Right atrium auricular region (tissue), 2 donors: Measurements from ENCODE around the gene OTUD7B. TPM values are rescaled to one million over a fixed set of nuclear protein-coding genes. Genes with fewer than 3 reads are reported as not detected.

Experiments
- DNase-seq: peaks from one replicate; pipeline ENCODE4 v3.0.0-alpha.2; 2019; ENCODE audit warnings: low spot score
- H3K27ac ChIP-seq, 2 donors: fragments of 200-600 bp; sonication (generic); 1 replicate in 1 of 2; 2 replicates in 1 of 2; pipeline ENCODE4 v1.5.1; 2016 to 2019
- H3K27me3 ChIP-seq, 2 donors: fragments of 200-600 bp; sonication (generic); one replicate each; pipeline versions ENCODE4 v1.5.1 to v1.6.0; 2017 to 2019
- H3K36me3 ChIP-seq: fragments of 200-600 bp; sonication (generic); one replicate; pipeline ENCODE4 v1.5.1; 2016
- H3K4me1 ChIP-seq, 2 donors: fragments of 200-600 bp; sonication (generic); one replicate each; pipeline versions ENCODE4 v1.5.1 to v1.6.0; 2017 to 2019
- H3K4me3 ChIP-seq, 2 donors: fragments of 200-600 bp; sonication (generic); 1 replicate in 1 of 2; 2 replicates in 1 of 2; pipeline ENCODE4 v1.5.1; 2017 to 2019; ENCODE audit warnings: mild to moderate bottlenecking in 1 of 2, moderate library complexity in 1 of 2
- H3K9me3 ChIP-seq, 2 donors: fragments of 200-600 bp; sonication (generic); one replicate each; pipeline ENCODE4 v1.5.1; 2019
- CTCF ChIP-seq, 2 donors: fragments of 200-600 bp; sonication (generic); IDR thresholded peaks; one replicate each; pipeline ENCODE4 v1.5.1; 2019; ENCODE audit warnings: antibody characterized with exemption in 2 of 2
- total RNA-seq, 2 donors: library from RNA; depleted of rRNA; stranded (reverse); fragments of >200 nt; gene quantifications; one replicate each; pipeline ENCODE4 v1.1.0, GENCODE V29; 2016

Gene OTUD7B
- total RNA-seq, 2 donors from 2014 or later = 12.1 to 20.0 TPM

- Histone ChIP-seq H3K27ac (no peak overlapping the region), H3K9me3 (no peaks in the 10 kb centered on the region), H3K4me3 (no peak overlapping the region), H3K36me3 (peaks cover 47% of the 10 kb centered on the region), H3K27me3 (no peaks in the 10 kb centered on the region), H3K4me1 (peaks cover 0 to 19% of the 10 kb centered on the region in 2 donors)
- TF ChIP-seq CTCF (IDR thresholded peaks at IDR 0.05) = no peak
- no peak for DNase-seq
These were observed 33.2 kb downstream of the OTUD7B start for GRCh38 chr1:149977345-149977744.

GRCh38 chr1:149972547-149972946, 38.0 kb downstream of the OTUD7B start:
- H3K27ac ChIP-seq = no peak overlapping the region
- H3K9me3 ChIP-seq = no peaks in the 10 kb centered on the region
- H3K36me3 ChIP-seq = peaks cover 78% of the 10 kb centered on the region
- H3K4me3 ChIP-seq = no peak overlapping the region
- DNase-seq = no peak
- H3K27me3 ChIP-seq = no peaks in the 10 kb centered on the region
- H3K4me1 ChIP-seq = no peaks in the 10 kb centered on the region
- no peak for TF ChIP-seq CTCF (IDR thresholded peaks at IDR 0.05)

- no peak overlapping the region for H3K27ac ChIP-seq
- peaks cover 79% of the 10 kb centered on the region for H3K36me3 ChIP-seq
- H3K9me3 ChIP-seq = no peaks in the 10 kb centered on the region
- peaks cover 0 to 9% of the 10 kb centered on the region in 2 donors for H3K4me1 ChIP-seq
- TF ChIP-seq CTCF (IDR thresholded peaks at IDR 0.05) = no peak
- no peak overlapping the region for H3K4me3 ChIP-seq
- DNase-seq = no peak
- no peaks in the 10 kb centered on the region for H3K27me3 ChIP-seq
These were observed 42.9 kb downstream of the OTUD7B start for GRCh38 chr1:149967646-149968045.

- TF ChIP-seq CTCF (IDR thresholded peaks at IDR 0.05) = no peak
- no peak for DNase-seq
- Histone ChIP-seq H3K36me3 (peaks cover 73% of the 10 kb centered on the region), H3K4me1 (peaks cover 0 to 14% of the 10 kb centered on the region in 2 donors), H3K27me3 (no peaks in the 10 kb centered on the region), H3K9me3 (no peaks in the 10 kb centered on the region), H3K4me3 (no peak overlapping the region), H3K27ac (no peak overlapping the region)
These were observed 43.5 kb downstream of the OTUD7B start for GRCh38 chr1:149967041-149967440.

GRCh38 chr1:149966405-149966804, 44.1 kb downstream of the OTUD7B start:
- no peaks in the 10 kb centered on the region for H3K27me3 ChIP-seq
- H3K27ac ChIP-seq = no peak overlapping the region
- no peak for DNase-seq
- TF ChIP-seq CTCF (IDR thresholded peaks at IDR 0.05) = no peak
- H3K4me3 ChIP-seq = no peak overlapping the region
- peaks cover 0 to 14% of the 10 kb centered on the region in 2 donors for H3K4me1 ChIP-seq
- H3K9me3 ChIP-seq = no peaks in the 10 kb centered on the region
- peaks cover 67% of the 10 kb centered on the region for H3K36me3 ChIP-seq

GRCh38 chr1:149965440-149965839, 45.1 kb downstream of the OTUD7B start:
- Histone ChIP-seq H3K4me1 (peaks cover 0 to 14% of the 10 kb centered on the region in 2 donors), H3K27ac (no peak overlapping the region), H3K9me3 (no peaks in the 10 kb centered on the region), H3K27me3 (no peaks in the 10 kb centered on the region), H3K36me3 (peaks cover 74% of the 10 kb centered on the region), H3K4me3 (no peak overlapping the region)
- no peak for DNase-seq
- no peak for TF ChIP-seq CTCF (IDR thresholded peaks at IDR 0.05)
